Naive thymus-derived CD4-positive, alpha-beta T cell (primary cell): ENCODE measurements around the gene COTL1. TPM values are rescaled to one million over a fixed set of nuclear protein-coding genes. Genes with fewer than 3 reads are reported as not detected.
A peak's percentile ranks its signal among the peaks of the same experiment; 100 is the strongest.

Experiments
- ATAC-seq: fragments of 150-1000 bp; cut with Tn5 transposase; 2 replicates; pipeline ENCODE4 v1.10.0; 2021; ENCODE audit warnings: mild to moderate bottlenecking, moderate library complexity
- CTCF ChIA-PET: fragments of 350-600 bp; sonication (Branson Sonifier 250); formaldehyde crosslinking; loops from one replicate; lab custom pipeline; 2021; ENCODE audit warnings: antibody characterized with exemption; lab: Charles Lee
- POLR2A ChIA-PET: fragments of 350-600 bp; sonication (Branson Sonifier 250); formaldehyde crosslinking; loops from one replicate; lab custom pipeline; 2021; ENCODE audit warnings: antibody characterized with exemption, inconsistent platforms; lab: Charles Lee
- DNase-seq, 9 donors: peaks; one replicate each; pipeline versions ENCODE4 v3.0.0 to v3.0.0-alpha.2; 2020 to 2022; ENCODE audit warnings: mixed read lengths in 1 of 9
- H3K27ac ChIP-seq: one replicate; pipeline ENCODE4 v1.7.0; 2013; ENCODE audit warnings: mild to moderate bottlenecking, low read depth, low read length, moderate library complexity
- H3K27me3 ChIP-seq, 2 donors: one replicate each; pipeline ENCODE4 v1.7.0; 2013; ENCODE audit warnings: low read length in 2 of 2, mild to moderate bottlenecking in 2 of 2, moderate library complexity in 2 of 2; ENCODE audit not compliant: control insufficient read depth in 2 of 2, insufficient read depth in 2 of 2
- H3K36me3 ChIP-seq, 3 experiments: 1 replicate in 2 of 3; 2 replicates in 1 of 3; pipeline ENCODE4 v1.7.0; 2013; ENCODE audit warnings: low read length in 3 of 3, mild to moderate bottlenecking in 3 of 3, moderate library complexity in 1 of 3; ENCODE audit not compliant: insufficient read depth in 3 of 3, control insufficient read depth in 2 of 3
- H3K4me1 ChIP-seq, 2 donors: one replicate each; pipeline ENCODE4 v1.7.0; 2013; ENCODE audit warnings: low read length in 2 of 2, mild to moderate bottlenecking in 2 of 2, moderate library complexity in 1 of 2; ENCODE audit not compliant: control insufficient read depth in 2 of 2, insufficient read depth in 2 of 2
- H3K4me3 ChIP-seq: 2 replicates; pipeline ENCODE4 v1.7.0; 2013; ENCODE audit warnings: mild to moderate bottlenecking, low read length
- H3K9me3 ChIP-seq, 3 experiments: 1 replicate in 2 of 3; 2 replicates in 1 of 3; pipeline ENCODE4 v1.7.0; 2013; ENCODE audit warnings: low read length in 3 of 3; ENCODE audit not compliant: control insufficient read depth in 2 of 3
- H3K27ac Mint-ChIP-seq, 9 donors: one replicate each; pipeline ENCODE4 v1.8.0; 2020 to 2022; ENCODE audit warnings: mixed read lengths in 9 of 9, mild to moderate bottlenecking in 8 of 9, moderate library complexity in 5 of 9, inconsistent platforms in 2 of 9
- H3K27me3 Mint-ChIP-seq, 5 donors: one replicate each; pipeline ENCODE4 v1.8.0; 2021 to 2022; ENCODE audit warnings: mixed read lengths in 5 of 5, mild to moderate bottlenecking in 1 of 5
- H3K36me3 Mint-ChIP-seq, 5 donors: one replicate each; pipeline ENCODE4 v1.8.0; 2020 to 2022; ENCODE audit warnings: mixed read lengths in 5 of 5, mild to moderate bottlenecking in 3 of 5, inconsistent platforms in 1 of 5
- H3K4me1 Mint-ChIP-seq, 7 donors: one replicate each; pipeline ENCODE4 v1.8.0; 2020 to 2022; ENCODE audit warnings: mixed read lengths in 7 of 7, mild to moderate bottlenecking in 3 of 7, inconsistent platforms in 1 of 7
- H3K4me3 Mint-ChIP-seq, 10 donors: one replicate each; pipeline ENCODE4 v1.8.0; 2020 to 2022; ENCODE audit warnings: mild to moderate bottlenecking in 10 of 10, mixed read lengths in 10 of 10, moderate library complexity in 6 of 10, inconsistent platforms in 2 of 10
- H3K9me3 Mint-ChIP-seq, 11 donors: one replicate each; pipeline ENCODE4 v1.8.0; 2020 to 2022; ENCODE audit warnings: mixed read lengths in 11 of 11, mild to moderate bottlenecking in 4 of 11, inconsistent platforms in 1 of 11, moderate library complexity in 1 of 11
- intact Hi-C, 2 donors: fragments of 100-400 bp; cut with micrococcal nuclease; formaldehyde crosslinking; loops; one replicate each; pipeline ENCODE4 v1.15.1; 2023
- polyA plus RNA-seq, 2 donors: library from polyadenylated mRNA; unstranded; fragments of 300-500 nt; fragmentation: Illumina TruSeq; gene quantifications; one replicate each; pipeline ENCODE4 v1.2.3, GENCODE V29; 2021
- total RNA-seq, 6 experiments: library from RNA in 5 of 6; stranded (reverse) in 5 of 6; gene quantifications; 1 replicate in 5 of 6; 2 replicates in 1 of 6; pipeline ENCODE4 v1.2.3 and lab custom pipeline; 2021 to 2026

COTL1 gene
- total and polyA plus RNA-seq, 7 experiments from 2014 or later: 84.2 to 704 (median 268) TPM

DNA sequence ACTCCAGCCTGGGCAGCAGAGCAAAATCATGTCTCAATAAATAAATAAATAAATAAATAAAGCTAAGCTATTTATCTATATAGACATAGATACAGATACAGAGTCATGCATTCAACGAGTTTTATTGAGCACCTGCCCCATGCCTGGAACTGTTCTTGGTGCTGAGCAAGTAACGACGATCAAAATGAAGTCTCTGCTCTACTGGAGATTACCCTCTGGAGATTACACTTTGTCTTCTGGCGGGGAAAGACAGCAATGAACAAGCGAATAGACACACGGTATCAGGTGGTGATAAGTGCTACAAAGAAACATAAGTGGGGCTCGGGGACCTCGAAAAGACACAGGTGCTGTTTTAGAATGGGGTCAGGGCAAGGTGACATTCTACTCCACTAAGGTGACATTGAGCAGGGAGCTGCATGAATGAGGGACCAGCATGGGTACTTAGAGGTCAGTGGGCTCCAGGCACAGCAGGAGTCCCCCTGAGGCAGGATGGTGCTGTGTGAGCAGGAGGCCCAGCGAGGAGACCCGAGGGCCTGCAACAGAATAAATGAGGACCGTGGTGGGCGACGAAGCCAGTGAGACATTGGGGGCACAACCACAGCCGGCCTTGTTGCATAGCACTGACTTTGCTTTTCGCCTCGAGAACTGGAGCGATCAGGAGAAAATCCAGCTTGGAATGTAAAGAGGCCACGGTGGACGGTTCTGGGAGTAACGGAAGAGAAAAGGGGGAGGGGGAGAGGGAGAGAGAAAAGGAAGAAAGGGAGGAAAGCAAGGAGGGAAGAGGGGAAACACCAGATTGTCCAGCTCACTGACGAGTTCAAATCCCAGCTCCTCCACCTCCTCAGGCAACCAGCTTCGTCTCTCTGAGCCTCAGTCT is 71.0 kb downstream of the COTL1 start:
- H3K4me1 Mint-ChIP-seq: peaks cover 32 to 68% (median 58%) of the 10 kb centered on the region in 7 donors
- CTCF ChIA-PET: interaction anchor here (0.9 to 3.1 kb wide), 4 partner anchors 34 to 191 kb away, joined by 3 to 13 read pairs (median 4); no protein-coding TSS in a partner anchor
- H3K36me3 ChIP-seq: no peaks in the 10 kb centered on the region
- H3K36me3 Mint-ChIP-seq: peaks cover 3 to 41% (median 5%) of the 10 kb centered on the region in 5 donors
- no peak overlapping the region for H3K27ac ChIP-seq
- intact Hi-C loops: no loop called here
- H3K4me1 ChIP-seq: peaks cover 28 to 38% of the 10 kb centered on the region in 2 donors
- H3K9me3 Mint-ChIP-seq: no peaks in the 10 kb centered on the region
- ATAC-seq: no peak
- H3K27me3 Mint-ChIP-seq: no peaks in the 10 kb centered on the region
- H3K27me3 ChIP-seq: no peaks in the 10 kb centered on the region
- peak overlapping the region in 8 of 10 donors; percentile 10 to 78 (median 41) for H3K4me3 Mint-ChIP-seq
- peak overlapping the region; percentile 73 to 95 (median 82) for H3K27ac Mint-ChIP-seq
- DNase-seq: no peak
- H3K4me3 ChIP-seq: no peak overlapping the region
- H3K9me3 ChIP-seq: no peaks in the 10 kb centered on the region
- POLR2A ChIA-PET: interaction anchor here (0.6 to 1.1 kb wide), 5 partner anchors 22 to 154 kb away, joined by 3 to 4 read pairs (median 4); no protein-coding TSS in a partner anchor

DNA sequence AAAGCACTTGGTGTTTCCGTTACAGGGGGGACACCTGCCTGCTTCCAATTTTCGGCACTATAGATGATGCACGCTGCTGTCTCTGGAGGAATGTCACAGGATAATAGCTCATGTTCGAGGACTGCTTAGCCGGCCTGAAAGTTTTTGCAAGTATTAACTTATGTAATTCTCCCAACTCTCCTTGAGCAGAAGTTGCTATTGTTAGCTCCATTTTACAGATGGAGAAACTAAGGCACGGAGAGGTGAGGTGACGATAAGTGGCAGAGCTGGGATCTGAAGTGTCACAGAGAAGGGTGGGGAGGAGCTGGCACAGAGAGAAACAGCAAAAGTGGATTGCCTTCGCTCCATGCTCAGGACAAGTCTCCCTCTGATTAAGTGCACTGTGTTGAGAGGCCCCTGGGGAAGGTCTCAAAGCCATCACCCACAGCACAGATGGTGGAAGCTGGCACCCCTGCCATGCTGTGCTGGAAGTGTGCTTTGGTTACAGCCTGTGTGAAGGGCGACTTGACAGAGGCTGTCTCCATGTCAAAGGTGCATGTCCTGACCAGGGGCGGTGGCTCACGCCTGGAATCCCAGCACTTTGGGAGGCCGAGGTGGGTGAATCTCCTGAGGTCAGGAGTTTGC is 72.7 kb downstream of the COTL1 start:
- POLR2A ChIA-PET: interaction anchor here (0.6 to 1.6 kb wide), 5 partner anchors 9 to 107 kb away, joined by 3 to 7 read pairs (median 4); no protein-coding TSS in a partner anchor
- intact Hi-C loops: no loop called here
- peak overlapping the region in 7 of 9 donors; percentile 19 to 91 (median 59) for H3K27ac Mint-ChIP-seq

DNA sequence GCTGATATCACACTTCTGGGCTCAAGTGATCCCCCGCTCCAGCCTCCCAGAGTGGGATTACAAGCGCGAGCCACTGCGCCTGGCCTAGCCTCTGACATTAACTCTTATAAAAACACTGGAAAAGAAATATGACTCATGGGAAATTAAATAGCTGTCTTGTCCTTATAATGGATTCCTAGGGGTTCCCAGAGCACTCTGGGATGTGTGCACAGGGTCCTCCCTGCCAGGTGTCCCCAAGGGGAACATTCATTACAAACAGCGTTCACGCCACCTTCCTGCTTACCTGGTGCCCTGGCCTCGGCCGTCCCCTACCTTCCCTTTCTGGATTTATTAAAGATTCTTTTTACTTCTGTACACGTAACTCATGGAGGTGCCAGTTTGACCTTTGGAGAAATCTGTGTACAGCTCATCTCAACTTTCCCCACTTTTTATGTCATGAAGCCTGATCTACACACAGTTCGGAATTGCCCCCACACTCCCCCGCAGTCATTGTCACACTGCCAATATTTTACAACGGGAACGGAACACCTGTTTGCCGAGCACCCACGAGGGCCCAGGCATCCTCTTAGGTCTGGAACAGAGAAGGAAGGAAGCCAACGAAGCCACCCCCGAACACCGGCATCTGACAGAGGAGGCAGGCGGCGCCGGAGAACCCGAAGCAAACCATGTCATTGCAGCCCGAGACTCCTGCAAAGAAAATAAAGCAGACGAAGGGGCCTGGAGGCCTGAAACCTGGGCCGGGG is 73.7 kb downstream of the COTL1 start:
- ATAC-seq (peak; percentile 49), DNase-seq (peak in 8 of 9 donors; percentile 13 to 40 (median 36))
- Histone ChIP-seq H3K4me3 (no peak overlapping the region), H3K9me3 (no peaks in the 10 kb centered on the region), H3K27me3 (no peaks in the 10 kb centered on the region), H3K4me1 (peaks cover 9 to 25% of the 10 kb centered on the region in 2 donors), H3K27ac (peak overlapping the region; percentile 44), H3K36me3 (no peaks in the 10 kb centered on the region)
- Mint-ChIP-seq H3K27me3 (no peaks in the 10 kb centered on the region), H3K27ac (peak overlapping the region; percentile 29 to 91 (median 71)), H3K9me3 (peaks cover 0 to 1% (median 0%) of the 10 kb centered on the region in 11 donors), H3K4me3 (peak overlapping the region; percentile 53 to 82 (median 63)), H3K4me1 (peaks cover 22 to 56% (median 41%) of the 10 kb centered on the region in 7 donors), H3K36me3 (peaks cover 3 to 37% (median 11%) of the 10 kb centered on the region in 5 donors)
- intact Hi-C loops: no loop called here
- CTCF ChIA-PET: no interaction called here
- POLR2A ChIA-PET: interaction anchor here (0.6 to 1.6 kb wide), 6 partner anchors 24 to 72 kb away, joined by 3 to 7 read pairs (median 4); no protein-coding TSS in a partner anchor

More for the DNA sequence above, 72.7 kb downstream of the COTL1 start:
- H3K27me3 ChIP-seq: no peaks in the 10 kb centered on the region
- no peaks in the 10 kb centered on the region for H3K9me3 Mint-ChIP-seq
- no peaks in the 10 kb centered on the region for H3K36me3 ChIP-seq
- no peak for ATAC-seq
- H3K36me3 Mint-ChIP-seq: peaks cover 3 to 39% (median 5%) of the 10 kb centered on the region in 5 donors
- no peak for DNase-seq
- H3K4me3 ChIP-seq: no peak overlapping the region
- CTCF ChIA-PET: interaction anchor here (0.6 kb wide), 1 partner anchor 57 kb away, joined by 3 read pairs; no protein-coding TSS in a partner anchor
- H3K4me3 Mint-ChIP-seq: peak overlapping the region in 8 of 10 donors; percentile 21 to 62 (median 40)
- H3K9me3 ChIP-seq: no peaks in the 10 kb centered on the region
- H3K27ac ChIP-seq: no peak overlapping the region
- peaks cover 17 to 31% of the 10 kb centered on the region in 2 donors for H3K4me1 ChIP-seq
- peaks cover 30 to 60% (median 49%) of the 10 kb centered on the region in 7 donors for H3K4me1 Mint-ChIP-seq
- H3K27me3 Mint-ChIP-seq: no peaks in the 10 kb centered on the region

DNA sequence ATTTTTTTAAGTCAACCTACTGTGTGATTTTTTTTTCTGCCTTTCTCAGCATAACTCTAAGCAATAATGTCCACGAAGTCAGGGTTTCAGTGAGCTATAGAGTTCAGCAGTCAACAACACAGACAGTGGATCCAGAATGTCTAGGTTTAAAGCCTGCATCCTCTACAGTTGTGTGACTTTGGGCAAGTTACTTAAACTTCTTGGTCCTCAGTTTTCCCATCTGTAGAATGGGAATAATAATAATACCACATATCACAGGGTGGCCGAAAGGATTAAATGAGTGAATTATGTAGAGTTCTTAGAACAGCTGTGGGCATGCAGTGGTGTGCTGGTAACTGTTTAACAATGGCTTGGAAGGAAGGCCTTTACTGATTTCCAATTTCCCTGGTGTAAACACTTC is 74.6 kb downstream of the COTL1 start:
- no peak for DNase-seq
- no peak overlapping the region for H3K4me3 ChIP-seq
- no peaks in the 10 kb centered on the region for H3K27me3 Mint-ChIP-seq
- ChIA-PET POLR2A (interaction anchor here (0.6 to 1.4 kb wide), 4 partner anchors 15 to 28 kb away, joined by 3 to 5 read pairs (median 4); no protein-coding TSS in a partner anchor), CTCF (no interaction called here)
- H3K36me3 ChIP-seq: no peaks in the 10 kb centered on the region
- H3K27me3 ChIP-seq: no peaks in the 10 kb centered on the region
- no peak overlapping the region for H3K4me3 Mint-ChIP-seq
- H3K9me3 ChIP-seq: no peaks in the 10 kb centered on the region
- no peak for ATAC-seq
- intact Hi-C loops: no loop called here
- peaks cover 0 to 1% (median 0%) of the 10 kb centered on the region in 11 donors for H3K9me3 Mint-ChIP-seq
- peaks cover 0 to 18% of the 10 kb centered on the region in 2 donors for H3K4me1 ChIP-seq
- H3K27ac ChIP-seq: no peak overlapping the region
- H3K4me1 Mint-ChIP-seq: peaks cover 19 to 57% (median 37%) of the 10 kb centered on the region in 7 donors
- peaks cover 3 to 38% (median 11%) of the 10 kb centered on the region in 5 donors for H3K36me3 Mint-ChIP-seq
- H3K27ac Mint-ChIP-seq: peak overlapping the region in 7 of 9 donors; percentile 8 to 75 (median 59)

DNA sequence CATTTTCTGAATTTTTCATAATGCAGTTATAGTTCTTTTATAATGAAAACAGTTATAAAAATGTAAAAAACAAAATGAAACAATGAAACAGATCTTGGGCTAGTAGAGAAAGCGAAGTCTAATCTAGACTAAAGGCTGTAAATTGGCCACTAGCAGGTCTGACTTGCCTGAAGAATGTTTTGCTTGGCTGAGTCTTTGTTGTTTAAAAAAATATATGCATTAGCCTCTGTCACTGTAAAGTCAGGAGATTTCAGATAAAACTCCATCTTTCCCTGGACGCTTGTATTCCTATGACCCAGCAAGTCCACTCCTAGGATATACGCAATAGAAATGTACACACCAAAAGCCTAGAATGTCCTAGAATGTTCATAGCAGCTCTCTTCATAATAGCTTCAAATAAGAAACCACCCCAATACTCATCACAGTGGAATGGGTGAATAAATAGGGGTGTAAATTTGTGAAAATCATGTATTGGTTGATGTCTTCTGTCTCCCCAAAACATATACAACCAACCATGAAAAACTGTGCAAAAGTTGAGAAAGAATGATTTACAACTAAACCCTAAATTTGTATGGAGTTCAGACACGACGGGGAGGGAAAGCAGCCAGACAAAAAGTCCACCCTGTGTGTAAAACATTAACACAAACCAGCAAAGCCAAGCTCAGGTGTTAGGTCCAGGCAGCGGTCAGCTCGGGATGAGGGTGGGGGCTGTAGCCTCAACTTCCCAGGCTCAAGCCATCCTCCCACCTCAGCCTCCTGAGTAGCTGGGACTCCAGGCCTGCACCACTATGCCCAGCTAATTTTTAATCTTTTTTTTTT is 75.7 kb downstream of the COTL1 start:
- H3K27me3 ChIP-seq: no peaks in the 10 kb centered on the region
- intact Hi-C loops: no loop called here
- Mint-ChIP-seq H3K36me3 (peaks cover 3 to 39% (median 11%) of the 10 kb centered on the region in 5 donors), H3K27me3 (no peaks in the 10 kb centered on the region), H3K4me3 (no peak overlapping the region), H3K27ac (peak overlapping the region in 2 of 9 donors; percentile 2 to 22), H3K4me1 (peaks cover 18 to 56% (median 33%) of the 10 kb centered on the region in 7 donors), H3K9me3 (peaks cover 0 to 1% (median 0%) of the 10 kb centered on the region in 11 donors)
- H3K9me3 ChIP-seq: no peaks in the 10 kb centered on the region
- POLR2A ChIA-PET: interaction anchor here (0.7 to 2.7 kb wide), 4 partner anchors 13 to 42 kb away, joined by 3 to 10 read pairs (median 4); no protein-coding TSS in a partner anchor
- H3K4me1 ChIP-seq: peaks cover 0 to 18% of the 10 kb centered on the region in 2 donors
- CTCF ChIA-PET: interaction anchor here (0.8 kb wide), 1 partner anchor 31 kb away, joined by 5 read pairs; no protein-coding TSS in a partner anchor
- ATAC-seq (no peak), DNase-seq (no peak)
- no peaks in the 10 kb centered on the region for H3K36me3 ChIP-seq
- H3K27ac ChIP-seq: no peak overlapping the region
- no peak overlapping the region for H3K4me3 ChIP-seq
